NT2/D1 (cell line): ENCODE results near the gene ENGASE.

ENCODE experiments used
- SUZ12 ChIP-seq: IDR thresholded peaks from 2 replicates; pipeline ENCODE4 v1.6.1; 2011; ENCODE audit not compliant: insufficient read length, insufficient read depth; ENCODE audit errors: extremely low read depth
- YY1 ChIP-seq: IDR thresholded peaks from 2 replicates; pipeline ENCODE4 v1.6.1; 2011; ENCODE audit not compliant: insufficient read length, insufficient read depth

DNA sequence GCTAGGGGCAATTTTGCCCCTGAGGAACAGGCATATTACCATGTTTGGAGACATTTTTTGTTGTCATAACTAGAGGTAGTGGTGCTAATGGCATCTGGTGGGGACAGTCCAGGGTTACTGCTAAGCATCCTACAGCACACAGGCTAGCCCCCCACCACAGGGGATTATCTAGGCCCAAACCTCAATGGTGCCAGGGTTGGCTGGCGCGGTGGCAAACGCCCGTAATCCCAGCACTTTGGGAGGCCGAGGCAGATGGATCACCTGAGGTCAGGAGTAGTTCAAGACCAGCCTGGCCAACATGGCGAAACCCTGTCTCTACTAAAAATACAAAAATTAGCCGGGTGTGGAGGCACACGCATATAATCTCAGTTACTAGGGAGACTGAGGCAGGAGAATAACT, 35.5 kb upstream of the ENGASE start:
- TF ChIP-seq YY1 (no peak), SUZ12 (no peak)
